GM21619 (cell line): ENCODE results near the gene MAP3K8.
A peak's percentile ranks its signal among the peaks of the same experiment; 100 is the strongest.
"Not testable (repeated sequence)": the region's sequence is repeated elsewhere in the genome, so short reads cannot be mapped to it uniquely, and the experiment has no call there.

Source experiments
- ATAC-seq: cut with Tn5 transposase; IDR thresholded peaks from one replicate; pipeline ENCODE4 v1.9.1; 2021; ENCODE audit not compliant: unreplicated experiment

Gene MAP3K8

DNA sequence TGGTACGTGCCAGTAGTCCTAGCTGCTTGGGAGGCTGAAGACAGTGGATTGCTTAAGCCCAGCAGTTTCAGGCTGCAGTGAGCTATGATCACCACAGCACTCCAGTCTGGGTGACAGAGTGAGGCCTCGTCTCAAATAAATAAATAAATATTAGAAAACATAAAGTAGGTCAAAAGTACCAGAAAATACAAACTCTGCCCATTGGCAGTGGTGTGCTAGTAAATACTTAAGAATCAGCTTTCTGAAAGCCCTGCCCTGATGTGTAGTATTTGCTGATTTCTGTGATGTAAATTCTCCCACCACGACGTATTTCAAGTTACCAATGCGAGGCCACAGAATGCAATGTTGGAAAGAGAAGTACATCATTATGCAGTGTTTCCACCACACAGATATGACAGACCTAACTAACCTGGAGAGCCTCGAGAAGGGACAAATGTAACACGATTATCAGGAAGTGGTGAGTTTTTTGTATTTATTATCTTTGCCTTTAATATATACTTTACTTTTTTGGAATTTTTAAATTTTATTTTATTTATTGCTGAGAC is 11.8 kb upstream of the MAP3K8 start:
- no peak for ATAC-seq

DNA sequence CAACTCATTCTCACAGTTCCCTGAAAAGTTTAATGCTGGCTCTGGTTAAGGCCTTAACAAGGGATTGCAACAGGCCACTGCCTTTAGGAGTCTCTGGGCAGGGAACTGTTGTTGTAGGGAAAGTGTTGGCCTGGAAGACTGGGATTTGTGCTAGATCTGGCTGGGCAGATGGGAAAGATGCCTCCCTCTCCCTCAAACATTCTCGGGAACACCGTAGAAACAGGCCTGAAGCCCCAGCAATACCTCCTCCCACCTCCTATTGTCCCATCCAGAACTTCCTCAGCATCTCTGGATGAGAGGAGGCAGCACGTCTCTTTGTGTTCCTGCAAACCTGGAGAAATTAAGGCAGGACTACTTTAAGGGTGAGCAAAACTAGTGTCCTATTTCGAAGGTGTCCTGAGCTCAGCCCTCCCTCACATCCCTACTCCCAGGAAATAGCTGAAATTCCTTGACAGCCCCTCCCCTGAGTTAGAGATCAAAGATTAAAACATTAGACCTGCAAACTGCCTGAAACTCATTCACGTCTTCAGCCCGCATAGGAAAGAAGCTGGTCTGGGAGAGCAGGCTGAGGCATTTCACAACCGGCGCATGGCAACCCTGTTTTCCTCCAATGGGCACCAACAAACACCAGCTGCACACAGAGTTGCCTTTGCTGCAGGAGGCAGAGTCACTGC is 10.9 kb upstream of the MAP3K8 start:
- no peak for ATAC-seq

DNA sequence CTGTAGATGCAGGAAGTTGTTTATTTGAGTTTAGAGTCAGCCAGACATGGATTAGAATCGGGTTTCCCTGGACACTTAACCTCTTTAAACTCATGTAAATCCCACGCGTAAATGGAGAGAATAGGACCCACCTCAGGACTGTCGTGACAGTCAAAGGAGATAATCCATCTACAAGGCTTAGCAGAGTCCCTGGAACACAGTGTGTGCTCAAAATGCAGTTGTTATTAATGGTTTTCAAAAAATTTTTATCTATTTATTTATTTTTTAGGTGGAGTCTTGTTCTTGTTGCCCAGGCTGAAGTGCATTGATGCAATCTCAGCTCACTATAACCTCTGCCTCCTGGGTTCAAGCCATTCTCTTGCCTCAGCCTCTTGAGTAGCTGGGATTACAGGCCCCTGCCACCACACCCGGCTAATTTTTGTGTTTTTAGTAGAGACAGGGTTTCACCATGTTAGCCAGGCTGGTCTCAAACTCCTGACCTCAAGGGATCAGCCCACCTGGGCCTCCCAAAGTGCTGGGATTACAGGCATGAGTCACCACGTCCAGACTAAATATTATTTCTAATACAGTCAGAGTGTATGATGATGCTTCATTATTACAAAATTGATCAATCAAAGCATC is 10.2 kb upstream of the MAP3K8 start:
- ATAC-seq = not testable (repeated sequence)

DNA sequence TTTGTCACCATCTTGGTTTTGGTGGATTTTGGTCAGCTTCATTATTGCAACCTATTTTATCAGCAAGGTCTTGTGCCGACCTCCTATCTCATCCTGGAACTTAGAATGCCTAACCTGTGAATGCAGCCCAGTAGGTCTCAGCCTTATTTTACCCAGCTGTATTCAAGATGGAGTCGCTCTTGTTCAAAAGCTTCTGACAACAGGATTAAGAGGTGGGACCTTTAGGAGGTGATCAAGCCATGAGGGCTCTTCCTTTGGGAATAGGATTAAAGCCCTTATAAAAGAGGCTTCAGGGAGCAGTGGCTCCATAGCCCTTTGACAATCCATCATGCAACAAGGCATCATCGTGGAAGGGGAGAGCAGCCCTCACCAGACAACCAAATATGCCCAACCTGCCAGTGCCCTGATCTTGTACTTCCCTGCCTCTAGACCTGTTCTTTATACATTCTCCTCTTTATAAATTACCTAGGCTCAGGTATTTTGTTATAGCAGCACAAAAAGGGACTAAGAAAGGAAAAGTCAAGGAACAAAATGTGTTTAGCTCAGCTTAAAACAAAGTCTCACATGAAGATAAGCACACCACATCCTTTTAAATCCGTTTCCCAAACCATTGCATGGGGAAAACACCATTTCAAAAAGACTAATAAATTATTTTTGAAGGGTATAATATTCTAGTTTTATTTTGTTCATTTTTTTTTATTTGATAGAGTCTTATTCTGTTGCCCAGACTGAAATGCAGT is 8.5 kb upstream of the MAP3K8 start:
- ATAC-seq = no peak

DNA sequence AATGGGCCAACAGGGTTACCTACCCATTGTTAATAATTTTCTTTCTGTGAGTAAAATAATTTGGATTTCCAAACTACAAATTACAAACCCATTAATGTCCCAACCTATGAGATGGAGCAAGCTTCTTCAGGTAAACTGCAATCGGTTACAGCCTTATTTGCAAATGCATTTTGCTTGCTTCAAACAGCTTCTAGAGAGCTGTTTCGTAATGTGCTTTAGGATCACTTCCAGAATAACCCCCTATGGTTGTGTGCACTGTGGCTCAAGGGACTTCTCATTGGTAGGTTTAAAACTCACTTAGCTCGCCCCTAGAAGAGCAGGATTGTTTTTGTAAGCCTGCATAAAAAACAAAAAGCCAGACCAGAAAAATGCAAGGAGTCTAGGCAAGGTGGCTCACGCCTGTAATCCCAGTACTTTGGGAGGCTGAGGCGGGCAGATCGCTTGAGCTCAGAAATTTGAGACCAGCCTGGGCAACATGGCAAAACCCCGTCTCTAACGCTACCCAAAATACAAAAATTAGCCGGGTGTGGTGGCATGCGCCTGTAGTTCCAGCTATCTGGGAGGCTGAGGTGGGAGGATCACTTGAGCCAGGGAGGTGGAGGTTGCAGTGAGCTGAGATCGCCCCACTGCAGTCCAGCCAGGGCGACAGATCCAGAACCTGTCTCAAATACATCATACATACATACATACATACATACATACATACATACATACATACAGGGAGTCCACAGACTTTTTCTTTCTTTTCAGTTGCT is 3.3 kb upstream of the MAP3K8 start:
- ATAC-seq = no peak

DNA sequence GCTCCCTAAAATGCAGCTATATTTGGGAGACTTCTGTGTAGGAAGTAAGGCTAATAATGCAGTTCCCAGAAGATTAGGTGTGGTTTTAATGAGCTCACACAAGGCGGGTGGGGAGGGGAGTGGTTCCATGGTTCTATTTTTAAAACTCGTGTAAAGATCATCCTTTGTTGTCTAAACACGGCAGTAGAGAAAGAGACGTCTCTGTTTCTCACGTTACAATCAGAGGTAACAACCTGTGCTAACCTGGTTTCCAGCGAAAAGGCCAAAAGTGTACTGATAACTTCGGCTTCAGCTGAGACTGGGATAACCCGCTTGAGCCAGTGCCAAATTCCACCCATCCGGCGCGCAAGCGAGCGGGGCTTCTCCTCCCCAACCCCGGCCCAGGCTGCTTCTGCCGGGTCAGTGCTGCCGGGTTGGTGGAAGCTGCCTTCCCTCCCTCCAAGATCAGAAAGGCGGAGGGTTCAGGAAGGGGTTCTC is 2.5 kb upstream of the MAP3K8 start:
- no peak for ATAC-seq

DNA sequence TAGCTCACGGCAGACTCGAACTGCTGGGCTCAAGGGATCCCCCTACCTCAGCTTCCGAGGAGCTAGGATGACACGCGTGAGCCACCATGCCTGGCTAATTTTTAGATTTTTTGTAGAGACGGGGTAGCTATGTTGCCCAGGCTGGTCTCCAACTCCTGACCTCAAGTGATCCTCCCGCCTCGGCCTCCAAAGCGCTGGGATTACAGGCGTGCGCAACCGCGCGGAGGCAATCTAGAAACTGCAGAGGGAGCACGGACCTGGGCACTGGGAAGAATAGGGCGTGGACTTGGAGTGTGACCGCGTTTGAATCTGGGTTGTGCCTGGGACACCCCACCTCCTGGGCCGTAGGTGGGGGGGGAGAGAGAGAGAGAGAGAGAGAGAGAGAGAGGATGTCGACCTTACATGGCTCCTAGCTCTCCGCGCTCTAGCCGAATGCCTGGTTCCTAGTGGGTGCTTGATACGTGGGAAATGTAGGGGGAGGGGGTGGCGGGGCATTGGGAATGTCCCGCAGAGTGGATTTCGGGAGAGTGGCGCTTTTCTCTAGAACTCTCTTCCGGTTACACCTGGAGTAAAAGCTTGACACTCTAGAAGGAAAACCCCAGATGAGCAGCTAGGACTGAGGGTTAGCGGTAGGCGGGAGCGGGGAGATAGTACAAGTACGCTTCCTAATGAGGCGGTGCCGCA is 1.2 kb upstream of the MAP3K8 start:
- peak; percentile 8 for ATAC-seq

DNA sequence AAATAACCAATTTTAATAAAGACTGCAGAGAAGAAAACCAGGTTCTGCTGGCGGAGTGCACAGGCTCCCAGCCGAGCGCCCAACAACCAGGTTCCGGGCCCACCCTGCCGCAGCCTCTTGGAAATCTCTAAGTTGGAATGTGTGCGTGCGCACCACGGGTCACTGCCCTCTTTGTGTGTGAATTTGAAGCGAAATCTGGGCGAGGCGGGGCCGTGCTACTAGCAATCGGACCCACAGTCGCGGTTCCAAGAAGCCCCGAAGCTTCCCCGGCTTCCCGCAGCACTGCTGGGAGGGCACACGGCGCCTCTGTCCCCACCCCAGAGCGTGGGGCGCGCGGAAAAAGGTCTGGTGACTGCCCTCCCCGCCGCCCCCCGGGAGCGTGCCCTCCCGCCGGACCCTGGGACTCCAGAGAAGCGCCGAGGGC is 666 bp upstream of the MAP3K8 start:
- ATAC-seq = peak; percentile 18

DNA sequence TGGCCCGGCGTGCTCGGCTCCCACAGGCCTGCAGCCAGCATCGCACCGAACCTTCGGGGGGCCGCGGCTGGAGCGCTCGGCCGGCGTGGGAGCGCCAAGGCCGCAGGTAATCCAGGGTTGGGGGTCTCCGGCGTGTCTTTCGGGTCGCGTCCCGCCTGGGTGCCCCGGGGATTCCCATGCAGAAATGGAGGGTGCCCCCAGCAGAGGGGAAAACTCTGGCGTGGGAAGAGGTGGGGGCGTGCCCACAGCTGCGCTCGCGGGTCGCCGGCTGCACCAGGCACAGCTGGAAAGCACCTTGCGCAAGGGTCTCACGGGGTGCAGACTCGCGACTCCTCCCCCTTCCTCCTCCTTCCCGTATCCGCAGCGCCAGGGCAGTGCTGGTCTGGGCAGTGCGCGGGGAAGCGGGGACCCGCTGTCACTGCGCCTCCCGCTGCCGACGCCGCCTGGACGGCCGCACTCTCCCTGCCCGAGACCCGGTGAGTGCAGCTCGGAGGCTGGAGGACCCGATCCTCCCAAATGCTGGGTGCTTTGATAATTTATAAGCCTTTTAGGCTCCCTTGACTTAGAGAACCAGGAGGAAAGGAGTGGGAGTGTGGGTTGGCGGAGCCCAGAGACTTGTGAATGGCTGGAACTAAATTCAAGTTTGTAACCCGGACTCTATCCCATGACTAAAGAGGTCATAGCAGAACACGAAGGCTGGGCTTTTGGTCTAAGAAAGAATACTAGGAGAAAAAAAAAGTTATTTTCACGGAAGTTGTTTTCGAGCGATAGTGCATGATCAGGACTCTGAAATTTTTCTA is 489 bp downstream of the MAP3K8 start:
- ATAC-seq = peak; percentile 49

DNA sequence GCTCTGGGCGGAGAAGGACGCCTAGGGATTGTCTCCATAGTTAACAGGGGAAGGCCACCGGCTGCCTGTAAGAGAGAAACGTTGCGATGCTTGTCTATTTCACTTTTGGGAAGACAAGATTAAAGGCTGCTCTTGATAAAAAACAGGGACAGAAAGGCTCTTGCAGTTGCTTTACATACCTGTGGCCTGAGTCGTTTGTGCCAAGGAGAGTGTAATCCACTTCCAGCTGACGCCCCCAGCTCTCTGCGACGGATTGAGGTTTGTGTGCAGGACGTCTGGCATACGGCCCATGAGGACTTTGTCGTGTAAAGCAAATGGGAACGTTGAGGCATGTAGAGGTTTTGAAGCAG is 1.1 kb downstream of the MAP3K8 start:
- ATAC-seq = no peak

DNA sequence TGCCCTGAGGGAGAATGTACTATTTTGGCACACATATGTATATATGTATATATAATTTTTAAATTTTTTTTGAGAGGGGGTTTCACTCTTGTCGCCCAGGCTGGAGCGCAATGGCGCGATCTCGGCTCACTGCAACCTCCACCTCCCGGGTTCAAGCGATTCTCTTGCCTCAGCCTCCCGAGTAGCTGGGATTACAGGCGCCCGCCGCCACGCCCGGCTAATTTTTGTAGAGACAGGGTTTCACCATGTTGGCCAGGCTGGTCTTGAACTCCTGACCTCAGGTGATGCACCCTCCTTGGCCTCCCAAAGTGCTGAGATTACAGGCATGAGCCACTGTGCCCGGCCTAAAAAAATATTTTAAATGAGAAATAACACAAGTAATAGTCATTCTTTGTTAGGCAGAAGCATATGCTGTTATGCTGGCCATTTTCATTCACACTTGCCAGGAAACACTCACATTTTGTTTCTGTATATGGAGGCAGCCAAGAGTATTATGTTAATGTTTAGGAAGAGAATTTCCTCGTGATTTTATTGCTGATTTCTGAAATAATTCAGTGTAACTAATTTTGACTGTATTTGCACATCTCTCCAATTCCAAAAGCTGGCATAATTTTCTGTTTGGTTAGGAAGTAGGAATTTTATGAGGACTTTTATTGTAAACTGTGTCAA is 1.6 kb downstream of the MAP3K8 start:
- ATAC-seq = not testable (repeated sequence)

DNA sequence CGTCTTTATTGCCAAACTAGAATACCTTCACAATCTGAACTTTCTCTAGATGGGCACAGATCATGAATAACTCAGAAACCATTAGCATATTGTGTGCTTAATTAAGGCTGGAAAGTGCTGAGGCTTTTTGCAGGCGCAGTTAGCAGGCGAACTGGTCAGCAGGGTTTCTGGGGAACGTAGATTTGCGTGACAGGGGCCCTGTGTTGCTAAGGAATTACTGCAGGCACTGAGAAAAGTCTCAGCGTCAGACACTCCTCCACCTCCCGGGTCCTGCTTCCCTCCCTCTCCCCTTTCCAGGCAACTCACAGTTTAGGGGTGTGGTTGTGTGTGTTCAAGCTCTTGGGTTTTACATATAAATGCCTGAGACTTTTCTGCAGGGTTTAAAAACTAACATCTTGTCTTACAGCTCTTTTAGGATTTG is 2.2 kb downstream of the MAP3K8 start:
- ATAC-seq = no peak

DNA sequence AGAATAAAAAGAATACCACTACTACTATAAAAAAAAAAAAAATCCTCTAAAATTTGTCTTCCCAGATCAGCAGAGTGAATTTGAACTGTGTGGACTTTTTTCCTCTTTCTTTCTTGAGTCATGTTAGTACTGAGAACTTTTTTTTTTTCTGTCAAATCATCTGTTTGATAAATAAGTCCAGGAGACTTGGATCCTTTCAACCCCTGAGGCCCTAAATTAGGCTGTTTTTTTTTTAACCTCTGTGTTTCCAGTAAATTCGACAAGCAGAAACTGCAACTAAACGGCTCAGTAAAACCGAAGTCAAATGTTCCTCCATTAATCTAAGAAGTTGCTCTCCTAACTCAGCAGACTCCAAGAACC is 2.7 kb downstream of the MAP3K8 start:
- no peak for ATAC-seq

DNA sequence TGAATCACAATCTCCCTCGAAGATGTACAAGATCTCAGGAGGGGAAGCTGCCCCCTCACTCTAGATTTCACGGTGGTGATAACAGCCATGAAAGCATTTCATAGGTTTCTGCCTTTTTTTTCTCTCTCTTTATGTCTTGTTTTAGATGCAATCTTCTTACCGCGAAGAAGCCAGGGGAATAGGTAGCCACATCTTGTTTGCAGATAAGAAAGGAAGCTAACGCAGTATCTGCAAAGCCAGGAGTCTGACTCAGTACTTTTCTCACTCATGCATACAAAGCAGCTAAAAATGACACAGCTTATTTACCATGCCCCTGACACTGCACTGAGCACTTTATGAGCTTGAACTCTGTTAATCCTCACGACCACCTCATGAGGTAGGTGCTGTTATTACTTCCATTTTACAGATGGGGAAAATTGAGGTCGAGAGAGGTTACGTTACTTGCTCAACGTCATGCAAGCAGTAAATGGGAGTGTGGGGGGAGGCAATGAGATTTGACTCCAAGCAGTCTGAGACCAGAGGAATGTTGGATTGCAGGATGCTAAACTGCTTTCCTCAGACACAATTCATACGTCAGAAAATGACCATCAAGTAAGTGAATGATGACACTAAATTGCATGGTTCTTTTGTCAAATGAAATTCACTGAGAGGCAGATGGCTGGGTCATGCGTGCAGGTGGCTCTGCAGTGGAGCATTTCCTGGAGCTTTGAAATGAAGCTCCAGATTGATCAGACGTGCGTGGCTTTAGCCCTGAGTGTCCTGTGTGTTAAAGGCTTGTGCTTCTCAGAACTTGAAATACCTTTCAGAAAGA is 3.3 kb downstream of the MAP3K8 start:
- no peak for ATAC-seq

DNA sequence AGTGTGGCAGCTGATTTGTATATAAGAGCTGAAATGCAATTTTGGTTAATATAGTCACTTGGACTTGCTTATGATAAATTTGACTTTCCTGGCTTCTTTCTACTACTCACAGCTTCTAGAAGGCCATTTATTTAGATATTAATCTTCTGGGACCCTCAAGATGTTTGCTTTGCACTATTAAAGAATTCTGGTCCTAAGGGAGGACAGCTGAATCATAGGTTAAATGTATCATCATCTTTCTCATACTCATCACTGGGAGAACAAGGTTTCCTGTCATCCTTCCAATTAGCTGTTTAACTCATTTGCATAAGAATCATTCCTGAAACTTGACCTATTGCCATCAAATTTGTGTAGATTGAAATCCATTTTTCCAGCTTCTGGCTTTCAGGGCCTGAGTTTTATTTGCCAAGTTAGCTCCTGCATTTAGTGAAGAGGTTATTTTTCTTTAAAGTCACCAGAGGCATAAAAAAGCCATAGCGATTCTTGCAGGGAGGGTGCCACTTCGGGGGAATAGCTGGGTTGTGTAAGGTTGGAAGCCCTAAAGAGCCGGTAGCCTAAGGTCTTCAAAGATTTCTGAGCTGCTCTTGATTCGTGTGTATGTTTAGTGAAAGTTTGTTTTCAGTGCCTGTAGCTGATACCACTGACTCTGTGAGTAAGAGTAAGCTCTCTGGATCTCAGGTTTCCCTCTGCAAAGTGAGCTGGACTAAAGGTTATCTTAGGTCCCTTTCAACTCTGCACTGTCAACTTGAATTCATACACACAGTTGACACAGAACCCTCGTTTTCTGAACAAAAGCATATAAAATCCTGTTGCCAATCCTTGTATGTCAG is 4.3 kb downstream of the MAP3K8 start:
- ATAC-seq = no peak

DNA sequence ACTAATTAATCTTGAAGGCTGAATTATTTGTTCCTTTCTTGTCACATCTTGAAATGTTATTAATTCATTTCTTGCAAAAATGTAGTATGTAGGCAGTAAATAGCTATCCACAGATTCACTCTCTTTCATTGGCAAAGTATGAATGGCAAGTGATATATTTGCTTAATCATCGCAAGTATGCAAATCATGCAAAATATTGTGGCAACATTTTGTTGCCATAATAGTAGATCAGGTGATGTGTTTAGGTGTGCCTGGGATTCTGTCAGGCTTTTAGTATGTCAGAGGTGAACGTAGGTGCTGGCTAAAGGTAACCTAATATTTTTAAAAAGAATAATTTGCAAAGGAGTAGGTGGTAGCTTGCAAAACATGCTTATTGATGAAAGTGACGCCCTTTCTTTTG is 5.9 kb downstream of the MAP3K8 start:
- ATAC-seq = no peak

DNA sequence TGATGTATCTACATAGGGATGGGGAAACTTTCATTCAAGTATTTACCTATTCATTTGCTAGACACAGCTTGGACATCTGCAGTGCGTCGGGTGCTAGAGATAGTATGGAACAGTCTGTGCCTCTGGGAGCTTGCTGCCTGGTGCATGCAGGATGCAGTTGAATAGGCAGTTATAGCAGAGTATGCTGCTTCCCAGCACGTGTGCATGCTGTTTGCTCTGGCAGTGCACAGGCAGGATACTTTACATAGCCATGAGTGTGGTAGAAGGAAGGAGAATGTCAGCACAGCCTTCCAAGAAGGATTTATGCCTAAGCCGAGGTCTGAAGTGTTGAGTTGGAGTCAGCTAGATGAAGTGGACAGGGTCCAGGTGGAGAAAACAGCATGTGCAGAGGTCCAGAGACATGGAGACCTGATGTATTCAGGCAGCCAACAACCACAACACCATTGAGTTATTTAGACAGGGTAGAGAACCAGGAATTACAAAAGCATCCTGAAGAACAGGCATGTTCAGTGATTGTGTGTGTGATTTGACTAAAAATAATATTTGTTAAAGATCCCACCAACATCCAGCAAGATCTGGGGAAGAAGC is 8.1 kb downstream of the MAP3K8 start:
- no peak for ATAC-seq
